IMR-90 (cell line): ENCODE measurements around the gene C11orf97.

Source experiments
- BHLHE40 ChIP-seq: fragments of 150-350 bp; IDR thresholded peaks from 2 replicates; pipeline ENCODE4 v1.6.1; 2016; ENCODE audit warnings: mild to moderate bottlenecking, low read depth, low read length
- CEBPB ChIP-seq: IDR thresholded peaks from 2 replicates; pipeline ENCODE4 v1.6.1; 2012; ENCODE audit warnings: low read depth, low read length, improper control_type of control experiment
- CHD1 ChIP-seq: IDR thresholded peaks from 2 replicates; pipeline ENCODE4 v1.6.1; 2012; ENCODE audit warnings: low read depth, low read length, improper control_type of control experiment
- CTCF ChIP-seq: conservative IDR thresholded peaks from 2 replicates; pipeline ENCODE4 v1.5.1; 2012; ENCODE audit warnings: mild to moderate bottlenecking, low read depth, low read length, improper control_type of control experiment
- MAZ ChIP-seq: IDR thresholded peaks from 2 replicates; pipeline ENCODE4 v1.6.1; 2012; ENCODE audit warnings: low read depth, mild to moderate bottlenecking, low read length, improper control_type of control experiment, moderate library complexity, borderline replicate concordance
- MXI1 ChIP-seq: IDR thresholded peaks from 2 replicates; pipeline ENCODE4 v1.6.1; 2012; ENCODE audit warnings: low read depth, mild to moderate bottlenecking, low read length, moderate library complexity, borderline replicate concordance
- POLR2A ChIP-seq: IDR thresholded peaks from 2 replicates; pipeline ENCODE4 v1.6.1; 2012; ENCODE audit warnings: mild to moderate bottlenecking, low read depth, low read length
- RAD21 ChIP-seq: IDR thresholded peaks from 2 replicates; pipeline ENCODE4 v1.6.1; 2012; ENCODE audit warnings: low read length, improper control_type of control experiment
- RCOR1 ChIP-seq: IDR thresholded peaks from 2 replicates; pipeline ENCODE4 v1.6.1; 2012; ENCODE audit warnings: mild to moderate bottlenecking, low read length, improper control_type of control experiment; ENCODE audit not compliant: insufficient replicate concordance
- RFX5 ChIP-seq: IDR thresholded peaks from 2 replicates; pipeline ENCODE4 v1.8.0; 2012; ENCODE audit warnings: low read depth, mild to moderate bottlenecking, low read length, moderate library complexity
- SMC3 ChIP-seq: fragments of 150-350 bp; IDR thresholded peaks from 2 replicates; pipeline ENCODE4 v1.6.1; 2016; ENCODE audit warnings: low read depth, mild to moderate bottlenecking, antibody characterized with exemption, low read length, moderate library complexity
- USF2 ChIP-seq: fragments of 150-350 bp; IDR thresholded peaks from 2 replicates; pipeline ENCODE4 v1.6.1; 2017; ENCODE audit warnings: mild to moderate bottlenecking, antibody characterized with exemption, low read length, low read depth

GRCh38 chr11:94486068-94486467, 26.2 kb upstream of the C11orf97 start:
- TF ChIP-seq CTCF (no peak), POLR2A (no peak), RAD21 (no peak), SMC3 (no peak), BHLHE40 (no peak), CEBPB (no peak), MAZ (no peak), RFX5 (no peak), CHD1 (no peak), USF2 (no peak), MXI1 (no peak), RCOR1 (no peak)
